ENCODE results near the gene WDR33. TPM values are rescaled to one million over a fixed set of nuclear protein-coding genes. Genes with fewer than 3 reads are reported as not detected.
A peak's percentile ranks its signal among the peaks of the same experiment; 100 is the strongest.

The WDR33 gene
- total RNA-seq, 1 donor from 2014 or later = 53.9 TPM

GRCh38 chr2:127674241-127675209, 136.4 kb downstream of the WDR33 start:
- DNase-seq = no peak
- peaks cover 29% of the 10 kb centered on the region for H3K4me1 ChIP-seq
- TF ChIP-seq, protein P1, sequence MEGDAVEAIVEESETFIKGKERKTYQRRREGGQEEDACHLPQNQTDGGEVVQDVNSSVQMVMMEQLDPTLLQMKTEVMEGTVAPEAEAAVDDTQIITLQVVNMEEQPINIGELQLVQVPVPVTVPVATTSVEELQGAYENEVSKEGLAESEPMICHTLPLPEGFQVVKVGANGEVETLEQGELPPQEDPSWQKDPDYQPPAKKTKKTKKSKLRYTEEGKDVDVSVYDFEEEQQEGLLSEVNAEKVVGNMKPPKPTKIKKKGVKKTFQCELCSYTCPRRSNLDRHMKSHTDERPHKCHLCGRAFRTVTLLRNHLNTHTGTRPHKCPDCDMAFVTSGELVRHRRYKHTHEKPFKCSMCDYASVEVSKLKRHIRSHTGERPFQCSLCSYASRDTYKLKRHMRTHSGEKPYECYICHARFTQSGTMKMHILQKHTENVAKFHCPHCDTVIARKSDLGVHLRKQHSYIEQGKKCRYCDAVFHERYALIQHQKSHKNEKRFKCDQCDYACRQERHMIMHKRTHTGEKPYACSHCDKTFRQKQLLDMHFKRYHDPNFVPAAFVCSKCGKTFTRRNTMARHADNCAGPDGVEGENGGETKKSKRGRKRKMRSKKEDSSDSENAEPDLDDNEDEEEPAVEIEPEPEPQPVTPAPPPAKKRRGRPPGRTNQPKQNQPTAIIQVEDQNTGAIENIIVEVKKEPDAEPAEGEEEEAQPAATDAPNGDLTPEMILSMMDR (IDR thresholded peaks at IDR 0.05) = no peak

DNA sequence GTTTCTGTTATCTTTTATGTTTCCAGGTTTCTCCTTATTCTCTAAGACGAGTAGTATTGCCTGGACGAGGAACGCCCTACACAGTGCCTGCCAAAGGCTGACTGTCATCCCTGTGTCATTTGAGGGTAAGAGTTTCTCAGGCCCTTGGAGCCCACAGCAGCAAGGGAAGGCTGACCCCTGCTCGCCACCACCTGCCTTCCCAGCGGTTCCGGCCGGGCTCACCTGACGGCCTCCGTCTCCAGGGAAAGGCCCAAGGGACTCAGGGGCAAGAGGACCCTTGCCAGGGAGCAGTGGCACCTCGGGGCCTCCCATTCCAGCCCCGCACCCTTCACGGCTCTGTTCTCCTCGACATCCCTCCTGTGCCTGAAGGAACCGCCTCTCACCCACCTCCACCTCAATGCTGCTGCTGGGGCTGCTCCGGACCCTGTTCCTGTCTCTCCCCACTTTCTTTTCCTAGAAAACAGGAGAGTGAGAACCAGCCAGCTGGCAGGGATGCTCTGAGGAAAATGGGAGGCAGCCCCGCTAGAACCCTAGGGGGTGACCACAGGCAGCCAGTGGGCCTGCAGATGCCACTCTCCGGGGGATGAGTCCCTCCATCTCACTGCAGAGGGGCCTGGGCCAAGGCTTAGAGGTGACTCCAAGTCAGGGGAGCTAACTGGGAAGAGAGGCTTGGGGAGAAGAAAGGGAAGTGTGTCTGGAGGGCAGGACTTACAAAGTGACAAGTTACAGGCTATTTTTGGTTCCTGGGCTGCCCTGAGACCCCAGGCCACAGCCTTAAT, 137.5 kb downstream of the WDR33 start:
- H3K27me3 ChIP-seq = no peaks in the 10 kb centered on the region
- H3K4me3 ChIP-seq = peak overlapping the region; percentile 72
- no peaks in the 10 kb centered on the region for H3K36me3 ChIP-seq
- DNase-seq (no peak), ATAC-seq (no peak)
- TF ChIP-seq, protein P1 (IDR thresholded peaks at IDR 0.05) = no peak
- H3K9me3 ChIP-seq = no peaks in the 10 kb centered on the region
- intact Hi-C loops (cut with DNase I) = no loop called here
- peaks cover 29% of the 10 kb centered on the region for H3K4me1 ChIP-seq
- H3K27ac ChIP-seq = peak overlapping the region; percentile 86

More at GRCh38 chr2:127674241-127675209, 136.4 kb downstream of the WDR33 start:
- Histone ChIP-seq H3K9me3 (no peaks in the 10 kb centered on the region), H3K27me3 (no peaks in the 10 kb centered on the region), H3K36me3 (no peaks in the 10 kb centered on the region), H3K27ac (peak overlapping the region; percentile 86), H3K4me3 (peak overlapping the region; percentile 72)
- peak; percentile 63 for ATAC-seq
- intact Hi-C loops (cut with DNase I) = no loop called here

- DNase-seq = no peak
- peak overlapping the region; percentile 72 for H3K4me3 ChIP-seq
- TF ChIP-seq, protein P1 (IDR thresholded peaks at IDR 0.05) = no peak
- peak; percentile 50 for ATAC-seq
- H3K4me1 ChIP-seq = peaks cover 29% of the 10 kb centered on the region
- no peaks in the 10 kb centered on the region for H3K27me3 ChIP-seq
- H3K36me3 ChIP-seq = no peaks in the 10 kb centered on the region
- intact Hi-C loops (cut with DNase I) = no loop called here
- H3K9me3 ChIP-seq = no peaks in the 10 kb centered on the region
- peak overlapping the region; percentile 86 for H3K27ac ChIP-seq
Measured at GRCh38 chr2:127672341-127673224, 138.4 kb downstream of the WDR33 start.

DNA sequence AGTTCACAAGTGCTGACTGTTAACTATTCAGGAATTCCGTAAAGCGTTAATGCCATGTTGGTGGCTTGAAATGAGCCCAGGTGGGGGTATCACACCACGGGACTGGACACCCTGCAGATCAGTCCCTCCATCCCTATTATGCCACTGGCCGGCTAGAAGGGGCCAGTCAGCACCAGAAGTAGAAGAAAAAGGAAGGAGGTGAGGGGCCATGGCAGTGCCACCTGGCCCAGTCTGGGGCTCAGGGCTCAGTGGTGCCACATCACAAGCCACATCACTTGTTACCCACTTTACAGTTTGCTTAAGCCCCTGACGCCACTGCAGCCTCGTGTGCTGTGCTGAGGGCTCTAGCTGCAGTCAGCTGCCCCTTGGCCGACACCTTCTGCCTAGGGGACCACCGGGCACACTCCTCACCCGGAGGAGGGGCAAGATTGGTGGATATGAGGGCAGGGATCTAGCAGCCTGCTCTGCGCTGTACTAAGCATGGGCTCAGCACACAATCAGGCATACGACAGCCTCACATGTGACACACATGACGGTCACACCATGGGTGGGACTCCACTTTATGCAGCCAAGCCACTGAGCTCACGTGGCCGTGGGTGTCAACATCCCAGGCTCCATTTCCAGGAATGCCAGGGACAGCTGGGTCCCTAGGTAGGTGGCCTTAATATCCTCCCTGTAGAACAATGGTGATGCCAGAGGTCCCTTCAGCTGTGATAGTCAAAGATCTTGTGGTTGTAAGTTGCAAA, 139.2 kb downstream of the WDR33 start:
- H3K4me1 ChIP-seq = peaks cover 28% of the 10 kb centered on the region
- peak; percentile 82 for DNase-seq
- H3K9me3 ChIP-seq = no peaks in the 10 kb centered on the region
- peak overlapping the region; percentile 86 for H3K27ac ChIP-seq
- H3K27me3 ChIP-seq = no peaks in the 10 kb centered on the region
- peak; percentile 48 for ATAC-seq
- H3K36me3 ChIP-seq = no peaks in the 10 kb centered on the region
- TF ChIP-seq, protein P1 (IDR thresholded peaks at IDR 0.05) = no peak
- peak overlapping the region; percentile 72 for H3K4me3 ChIP-seq
- intact Hi-C loops (cut with DNase I) = no loop called here

All from upper lobe of right lung (tissue), 1 donor.